CD8-positive, alpha-beta memory T cell (primary cell): Measurements from ENCODE around the gene MAML2. TPM values are rescaled to one million over a fixed set of nuclear protein-coding genes. Genes with fewer than 3 reads are reported as not detected.
A peak's percentile ranks its signal among the peaks of the same experiment; 100 is the strongest.

ENCODE experiments used
- CTCF ChIA-PET: fragments of 350-600 bp; sonication (Branson Sonifier 250); formaldehyde crosslinking; loops from one replicate; lab custom pipeline; 2021; ENCODE audit warnings: antibody characterized with exemption; lab: Charles Lee
- POLR2A ChIA-PET: fragments of 350-600 bp; sonication (Branson Sonifier 250); formaldehyde crosslinking; loops from one replicate; lab custom pipeline; 2021; ENCODE audit warnings: antibody characterized with exemption; lab: Charles Lee
- DNase-seq, 5 donors: peaks; one replicate each; pipeline versions ENCODE4 v3.0.0 to v3.0.0-alpha.2; 2020 to 2022; ENCODE audit warnings: mixed read lengths in 1 of 5
- H3K27ac ChIP-seq: one replicate; pipeline ENCODE4 v1.7.0; 2013; ENCODE audit warnings: low read depth, mild to moderate bottlenecking, low read length, moderate library complexity
- H3K27me3 ChIP-seq: 2 replicates; pipeline ENCODE4 v1.7.0; 2013; ENCODE audit warnings: low read length, mild to moderate bottlenecking; ENCODE audit not compliant: insufficient read depth, poor library complexity, severe bottlenecking
- H3K36me3 ChIP-seq: 2 replicates; pipeline ENCODE4 v1.7.0; 2013; ENCODE audit warnings: mild to moderate bottlenecking, low read length, moderate library complexity; ENCODE audit not compliant: insufficient read depth
- H3K4me1 ChIP-seq: 2 replicates; pipeline ENCODE4 v1.7.0; 2013; ENCODE audit warnings: mild to moderate bottlenecking, low read length, moderate library complexity; ENCODE audit not compliant: insufficient read depth
- H3K4me3 ChIP-seq: 2 replicates; pipeline ENCODE4 v1.7.0; 2013; ENCODE audit warnings: mild to moderate bottlenecking, low read length
- H3K9me3 ChIP-seq: 2 replicates; pipeline ENCODE4 v1.7.0; 2013; ENCODE audit warnings: mild to moderate bottlenecking, low read length
- H3K27ac Mint-ChIP-seq, 8 donors: one replicate each; pipeline ENCODE4 v1.8.0; 2020 to 2021; ENCODE audit warnings: mixed read lengths in 8 of 8, mild to moderate bottlenecking in 6 of 8, inconsistent platforms in 3 of 8, moderate library complexity in 3 of 8
- H3K27me3 Mint-ChIP-seq, 2 donors: one replicate each; pipeline ENCODE4 v1.8.0; 2020 to 2021; ENCODE audit warnings: mixed read lengths in 2 of 2, mild to moderate bottlenecking in 1 of 2, moderate library complexity in 1 of 2
- H3K36me3 Mint-ChIP-seq, 3 donors: one replicate each; pipeline ENCODE4 v1.8.0; 2020 to 2021; ENCODE audit warnings: mixed read lengths in 3 of 3, inconsistent platforms in 1 of 3, mild to moderate bottlenecking in 1 of 3
- H3K4me1 Mint-ChIP-seq, 3 donors: one replicate each; pipeline ENCODE4 v1.8.0; 2020 to 2021; ENCODE audit warnings: mixed read lengths in 3 of 3, inconsistent platforms in 1 of 3, mild to moderate bottlenecking in 1 of 3
- H3K4me3 Mint-ChIP-seq, 7 donors: one replicate each; pipeline ENCODE4 v1.8.0; 2020 to 2021; ENCODE audit warnings: mixed read lengths in 7 of 7, mild to moderate bottlenecking in 6 of 7, moderate library complexity in 4 of 7, inconsistent platforms in 2 of 7
- H3K9me3 Mint-ChIP-seq, 5 donors: one replicate each; pipeline ENCODE4 v1.8.0; 2020 to 2022; ENCODE audit warnings: mixed read lengths in 5 of 5, mild to moderate bottlenecking in 3 of 5, moderate library complexity in 2 of 5, inconsistent platforms in 1 of 5
- polyA plus RNA-seq: library from polyadenylated mRNA; unstranded; fragments of 300-500 nt; fragmentation: Illumina TruSeq; gene quantifications from one replicate; pipeline ENCODE4 v1.2.3, GENCODE V29; 2021
- total RNA-seq, 2 experiments: library from RNA; stranded (reverse); gene quantifications; one replicate each; pipeline ENCODE4 v1.2.3, GENCODE V29; 2021

Gene MAML2
- total and polyA plus RNA-seq, 3 experiments from 2014 or later = 11.1 to 15.9 (median 15.6) TPM

DNA sequence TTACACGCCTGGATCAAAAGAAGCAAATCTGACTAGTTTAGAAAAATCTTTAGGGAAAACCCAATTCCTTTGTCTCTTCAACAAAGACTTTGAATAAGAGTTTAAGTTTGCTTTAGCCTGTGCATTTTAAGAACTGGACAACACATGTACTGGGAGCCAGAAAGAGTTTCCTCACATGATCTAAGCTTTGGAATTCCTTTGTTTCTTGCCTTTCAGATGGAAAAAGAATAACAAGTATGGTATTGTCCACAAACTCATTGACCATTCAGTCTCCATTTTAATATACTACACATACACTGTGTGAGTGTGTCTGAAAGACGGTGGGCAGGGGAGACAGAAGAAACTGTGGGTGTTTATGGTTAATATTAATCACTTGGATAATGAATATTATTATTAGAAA is 205.6 kb downstream of the MAML2 start:
- Mint-ChIP-seq H3K27ac (peak overlapping the region in 6 of 8 donors; percentile 6 to 85 (median 77)), H3K4me3 (peak overlapping the region in 4 of 7 donors; percentile 3 to 76 (median 14)), H3K4me1 (peaks cover 67 to 88% (median 79%) of the 10 kb centered on the region in 3 donors)

GRCh38 chr11:96136613-96137298 is 206.2 kb downstream of the MAML2 start:
- Histone ChIP-seq H3K4me1 (peaks cover 40% of the 10 kb centered on the region), H3K36me3 (no peaks in the 10 kb centered on the region), H3K4me3 (no peak overlapping the region), H3K9me3 (no peaks in the 10 kb centered on the region), H3K27me3 (no peaks in the 10 kb centered on the region), H3K27ac (no peak overlapping the region)
- Mint-ChIP-seq H3K4me3 (peak overlapping the region in 3 of 7 donors; percentile 3 to 76 (median 13)), H3K27me3 (no peaks in the 10 kb centered on the region), H3K9me3 (no peaks in the 10 kb centered on the region), H3K4me1 (peaks cover 68 to 86% (median 82%) of the 10 kb centered on the region in 3 donors), H3K27ac (peak overlapping the region in 7 of 8 donors; percentile 6 to 85 (median 76)), H3K36me3 (peaks cover 0 to 7% (median 2%) of the 10 kb centered on the region in 3 donors)
- DNase-seq = no peak
- ChIA-PET POLR2A (interaction anchor here (0.6 kb wide), 1 partner anchor 37 kb away, joined by 3 read pairs; no protein-coding TSS in a partner anchor), CTCF (no interaction called here)

More for the DNA sequence above, 205.6 kb downstream of the MAML2 start:
- H3K27ac ChIP-seq = no peak overlapping the region
- no peaks in the 10 kb centered on the region for H3K27me3 Mint-ChIP-seq
- no peaks in the 10 kb centered on the region for H3K9me3 ChIP-seq
- H3K36me3 Mint-ChIP-seq = peaks cover 0 to 7% (median under 1%) of the 10 kb centered on the region in 3 donors
- DNase-seq = no peak
- no peaks in the 10 kb centered on the region for H3K27me3 ChIP-seq
- no peak overlapping the region for H3K4me3 ChIP-seq
- no peaks in the 10 kb centered on the region for H3K9me3 Mint-ChIP-seq
- POLR2A ChIA-PET = no interaction called here
- CTCF ChIA-PET = no interaction called here
- peaks cover 40% of the 10 kb centered on the region for H3K4me1 ChIP-seq
- H3K36me3 ChIP-seq = no peaks in the 10 kb centered on the region

- ChIA-PET CTCF (interaction anchor here (2.5 kb wide), 1 partner anchor 208 kb away, joined by 16 read pairs; the partner anchor contains the start of gene MAML2), POLR2A (no interaction called here)
- DNase-seq = peak in 2 of 5 donors; percentile 16 to 23
- no peak overlapping the region for H3K27ac ChIP-seq
- H3K27me3 ChIP-seq = no peaks in the 10 kb centered on the region
- Mint-ChIP-seq H3K36me3 (peaks cover 2 to 8% (median 2%) of the 10 kb centered on the region in 3 donors), H3K27ac (peak overlapping the region in 6 of 8 donors; percentile 14 to 86 (median 74)), H3K4me3 (peak overlapping the region in 1 of 7 donors; percentile 17), H3K27me3 (no peaks in the 10 kb centered on the region), H3K9me3 (no peaks in the 10 kb centered on the region), H3K4me1 (peaks cover 52 to 76% (median 66%) of the 10 kb centered on the region in 3 donors)
- H3K9me3 ChIP-seq = no peaks in the 10 kb centered on the region
- no peak overlapping the region for H3K4me3 ChIP-seq
- H3K36me3 ChIP-seq = no peaks in the 10 kb centered on the region
- H3K4me1 ChIP-seq = peaks cover 29% of the 10 kb centered on the region
These were observed 208.4 kb downstream of the MAML2 start for GRCh38 chr11:96134602-96135001.

DNA sequence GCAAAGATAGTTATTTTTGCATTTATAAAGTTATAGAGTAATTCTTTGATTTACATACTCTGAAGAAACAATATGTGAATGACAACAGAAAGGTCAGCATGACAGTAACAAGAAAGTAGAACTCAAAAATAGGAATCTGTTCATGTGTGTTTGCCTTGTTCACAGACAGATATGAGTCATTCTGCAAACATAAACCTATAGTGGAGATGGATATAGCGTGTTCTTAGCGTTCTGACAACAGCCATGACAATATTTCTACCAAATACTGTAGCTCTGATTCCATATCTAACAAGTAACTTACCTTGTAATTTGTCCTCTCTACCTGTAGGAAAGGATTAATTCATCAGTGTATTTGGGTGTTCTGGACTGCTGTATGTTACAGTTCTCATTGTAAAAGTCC is 210.6 kb downstream of the MAML2 start:
- Mint-ChIP-seq H3K4me1 (peaks cover 44 to 66% (median 61%) of the 10 kb centered on the region in 3 donors), H3K27me3 (no peaks in the 10 kb centered on the region), H3K27ac (peak overlapping the region in 1 of 8 donors; percentile 30), H3K4me3 (no peak overlapping the region), H3K36me3 (peaks cover 2 to 8% (median 3%) of the 10 kb centered on the region in 3 donors), H3K9me3 (no peaks in the 10 kb centered on the region)
- ChIA-PET POLR2A (no interaction called here), CTCF (no interaction called here)
- peaks cover 29% of the 10 kb centered on the region for H3K4me1 ChIP-seq
- H3K9me3 ChIP-seq = no peaks in the 10 kb centered on the region
- H3K36me3 ChIP-seq = no peaks in the 10 kb centered on the region
- H3K27me3 ChIP-seq = no peaks in the 10 kb centered on the region
- H3K27ac ChIP-seq = no peak overlapping the region
- no peak overlapping the region for H3K4me3 ChIP-seq
- DNase-seq = no peak

GRCh38 chr11:96130061-96130620 is 212.9 kb downstream of the MAML2 start:
- ChIA-PET CTCF (interaction anchor here (1.4 kb wide), 1 partner anchor 213 kb away, joined by 7 read pairs; the partner anchor contains the start of gene MAML2), POLR2A (no interaction called here)
- Mint-ChIP-seq H3K27me3 (no peaks in the 10 kb centered on the region), H3K4me3 (no peak overlapping the region), H3K36me3 (peaks cover 7 to 12% (median 7%) of the 10 kb centered on the region in 3 donors), H3K9me3 (no peaks in the 10 kb centered on the region), H3K4me1 (peaks cover 36 to 65% (median 64%) of the 10 kb centered on the region in 3 donors), H3K27ac (peak overlapping the region in 1 of 8 donors; percentile 41)
- H3K4me3 ChIP-seq = no peak overlapping the region
- no peaks in the 10 kb centered on the region for H3K36me3 ChIP-seq
- DNase-seq = no peak
- no peaks in the 10 kb centered on the region for H3K9me3 ChIP-seq
- no peaks in the 10 kb centered on the region for H3K27me3 ChIP-seq
- H3K27ac ChIP-seq = no peak overlapping the region
- peaks cover 11% of the 10 kb centered on the region for H3K4me1 ChIP-seq

DNA sequence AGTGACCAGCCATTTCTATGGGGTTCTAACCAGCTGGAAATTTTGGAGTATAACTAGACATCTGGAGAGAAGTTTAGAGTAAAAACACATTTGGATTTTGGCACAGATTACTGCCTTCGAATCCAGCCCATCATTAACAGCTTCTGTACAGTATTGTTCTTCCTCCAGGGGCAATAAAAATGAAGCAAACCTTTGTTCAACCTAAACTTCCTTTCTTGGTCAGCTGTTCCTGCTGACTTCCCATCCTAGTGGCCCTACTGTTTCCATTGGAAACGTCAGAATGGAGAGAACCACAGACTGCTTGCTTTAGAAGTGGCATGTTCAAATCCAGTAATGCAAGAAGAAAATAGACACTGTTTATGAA is 215.4 kb downstream of the MAML2 start:
- Histone ChIP-seq H3K9me3 (no peaks in the 10 kb centered on the region), H3K4me1 (peaks cover 21% of the 10 kb centered on the region), H3K27ac (no peak overlapping the region), H3K27me3 (no peaks in the 10 kb centered on the region), H3K36me3 (no peaks in the 10 kb centered on the region), H3K4me3 (no peak overlapping the region)
- POLR2A ChIA-PET = no interaction called here
- Mint-ChIP-seq H3K9me3 (no peaks in the 10 kb centered on the region), H3K4me3 (no peak overlapping the region), H3K27ac (peak overlapping the region in 1 of 8 donors; percentile 48), H3K36me3 (peaks cover 7 to 12% (median 9%) of the 10 kb centered on the region in 3 donors), H3K4me1 (peaks cover 48 to 75% (median 75%) of the 10 kb centered on the region in 3 donors), H3K27me3 (no peaks in the 10 kb centered on the region)
- no peak for DNase-seq
- CTCF ChIA-PET = interaction anchor here (0.8 to 1.1 kb wide), 3 partner anchors 11 to 216 kb away, joined by 3 to 5 read pairs (median 3); no protein-coding TSS in a partner anchor

GRCh38 chr11:96126917-96127595 is 215.9 kb downstream of the MAML2 start:
- Mint-ChIP-seq H3K27me3 (no peaks in the 10 kb centered on the region), H3K36me3 (peaks cover 7 to 12% (median 8%) of the 10 kb centered on the region in 3 donors), H3K9me3 (no peaks in the 10 kb centered on the region), H3K4me3 (no peak overlapping the region), H3K27ac (peak overlapping the region in 2 of 8 donors; percentile 17 to 35), H3K4me1 (peaks cover 45 to 75% (median 70%) of the 10 kb centered on the region in 3 donors)
- Histone ChIP-seq H3K36me3 (no peaks in the 10 kb centered on the region), H3K9me3 (no peaks in the 10 kb centered on the region), H3K4me3 (no peak overlapping the region), H3K27me3 (no peaks in the 10 kb centered on the region), H3K4me1 (peaks cover 21% of the 10 kb centered on the region), H3K27ac (no peak overlapping the region)
- no peak for DNase-seq
- ChIA-PET POLR2A (no interaction called here), CTCF (interaction anchor here (0.8 to 1.1 kb wide), 3 partner anchors 12 to 217 kb away, joined by 3 to 5 read pairs (median 3); no protein-coding TSS in a partner anchor)
